ENCODE data around the gene SPATA22. TPM values are rescaled to one million over a fixed set of nuclear protein-coding genes. Genes with fewer than 3 reads are reported as not detected.
"Not testable (repeated sequence)": the region's sequence is repeated elsewhere in the genome, so short reads cannot be mapped to it uniquely, and the experiment has no call there.

Gene SPATA22
- total and polyA plus RNA-seq, 2 of the 4 experiments (the other 2 are of a cell fraction), result 0.18 to 0.29 TPM

DNA sequence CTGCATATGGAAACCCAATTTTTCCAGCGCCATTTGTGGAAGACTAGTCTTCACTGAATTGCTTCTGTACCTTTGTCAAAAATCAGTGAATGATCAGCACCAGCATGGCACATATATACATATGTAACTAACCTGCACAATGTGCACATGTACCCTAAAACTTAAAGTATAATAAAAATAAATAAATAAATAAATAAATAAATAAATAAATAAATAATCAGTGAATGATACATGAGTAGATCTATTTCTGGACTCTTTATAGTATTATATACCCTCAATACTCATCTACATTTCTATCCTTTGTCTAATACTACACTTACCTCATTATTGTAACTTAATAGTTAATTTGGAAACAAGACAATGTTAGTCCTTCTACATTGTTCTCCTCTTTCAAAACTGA is 67.8 kb downstream of the SPATA22 start:
- H4K20me1 ChIP-seq (ENCODE audit: insufficient read depth, low read length); BruUV-seq (replicated peaks); POLR2A ChIA-PET (ENCODE audit: unreplicated experiment); in situ Hi-C loops (cut with MboI; ENCODE audit: low sequenced_read_pairs); H3K9me1 ChIP-seq (ENCODE audit: insufficient read depth, low read length); H2BK5ac ChIP-seq (ENCODE audit: low read depth, low read length, poor library complexity, severe bottlenecking); H3K27me3 ChIP-seq (ENCODE audit: control insufficient read depth, insufficient read depth, low read length); intact Hi-C loops (cut with micrococcal nuclease); H3K79me1 ChIP-seq (ENCODE audit: low read depth in 1 of 2, low read length in 2 of 2); H3K4me2 ChIP-seq (ENCODE audit: low read depth, low read length); H3K27ac ChIP-seq (ENCODE audit: insufficient read depth, low read length); dilution Hi-C loops (cut with HindIII; ENCODE audit: low sequenced_read_pairs, unreplicated experiment); H4K5ac ChIP-seq (ENCODE audit: low read depth, low read length); H3K18ac ChIP-seq (ENCODE audit: low read depth, low read length); H3K36me3 ChIP-seq (ENCODE audit: control insufficient read depth, insufficient read depth, low read length); CTCF ChIA-PET; H3K4ac ChIP-seq (ENCODE audit: low read depth, low read length); H2AK5ac ChIP-seq (ENCODE audit: low read depth, low read length); H3K9me3 ChIP-seq (ENCODE audit: control insufficient read depth, insufficient read depth, low read length); ATAC-seq (ENCODE audit: low read depth); H2AFZ ChIP-seq (replicated peaks; ENCODE audit: low read length, poor library complexity); H2BK120ac ChIP-seq (ENCODE audit: low read depth, low read length); H4K91ac ChIP-seq (ENCODE audit: insufficient read depth, low read depth, low read length); DNase-seq; H3K4me3 ChIP-seq (ENCODE audit: insufficient read depth, low read depth, low read length); H3K56ac ChIP-seq (ENCODE audit: extremely low read depth, insufficient read depth, low read length); H2BK15ac ChIP-seq (ENCODE audit: low read depth, low read length); H3K23ac ChIP-seq (ENCODE audit: low read depth, low read length); H2BK20ac ChIP-seq (ENCODE audit: low read depth, low read length); H3K14ac ChIP-seq (replicated peaks; ENCODE audit: low read depth, low read length); H3K4me1 ChIP-seq (ENCODE audit: control insufficient read depth, insufficient read depth, low read length); H2AK9ac ChIP-seq (replicated peaks; ENCODE audit: low read depth, low read length, poor library complexity); H4K8ac ChIP-seq (ENCODE audit: low read depth in 2 of 2, low read length in 2 of 2); H3K9ac ChIP-seq (ENCODE audit: low read depth, low read length): not testable (repeated sequence)
- WGBS, 2 experiments (ENCODE audit: extremely low coverage in 2 of 2, insufficient read length in 1 of 2), result no CpG with 5 or more reads among the region's 1 CpG

All from IMR-90 (cell line).